Measurements from ENCODE around the gene SLC12A4. TPM values are rescaled to one million over a fixed set of nuclear protein-coding genes. Genes with fewer than 3 reads are reported as not detected.
"Not testable (repeated sequence)": the region's sequence is repeated elsewhere in the genome, so short reads cannot be mapped to it uniquely, and the experiment has no call there.

Gene SLC12A4
- total RNA-seq, 1 experiment from 2014 or later = 33.2 TPM

- no peaks in the 10 kb centered on the region for H3K27me3 ChIP-seq (ENCODE audit: low read length)
- TF ChIP-seq EZH2 (IDR thresholded peaks at IDR 0.05; ENCODE audit: low read length, unreplicated experiment) (no peak), EZH2phosphoT487 (IDR thresholded peaks at IDR 0.05; ENCODE audit: borderline replicate concordance, low read length) (no peak), CTCF (conservative IDR thresholded peaks at IDR 0.05; ENCODE audit: low read depth, low read length) (no peak)
- no peak for DNase-seq
- no peaks in the 10 kb centered on the region for H3K79me2 ChIP-seq (ENCODE audit: low read length)
- no peaks in the 10 kb centered on the region for H3F3A ChIP-seq (ENCODE audit: low read length, unreplicated experiment)
- peaks cover 4% of the 10 kb centered on the region; the same call in 1 of the 2 replicates for H3K4me1 ChIP-seq (ENCODE audit: insufficient read depth, low read length)
- H3K36me3 ChIP-seq (ENCODE audit: low read depth, low read length) = no peaks in the 10 kb centered on the region
- intact Hi-C loops (cut with micrococcal nuclease) = no loop called here
- no peak overlapping the region for H3K27ac ChIP-seq (ENCODE audit: low read length)
- no TSS peak for BruUV-seq (replicated peaks)
- no peak overlapping the region for H3K4me3 ChIP-seq (ENCODE audit: low read length)
- ChIA-PET CTCF (no interaction called here), POLR2A (ENCODE audit: unreplicated experiment) (no interaction called here)
- no peaks in the 10 kb centered on the region for H3K9me3 ChIP-seq (ENCODE audit: low read length)
- H3K4me2 ChIP-seq (ENCODE audit: low read length) = no peak overlapping the region
- H3K9me2 ChIP-seq (replicated peaks; ENCODE audit: low read length) = no peaks in the 10 kb centered on the region
- no peaks in the 10 kb centered on the region for H4K20me1 ChIP-seq (ENCODE audit: low read length)
- H3K9ac ChIP-seq (ENCODE audit: low read length) = no peak overlapping the region
- no peak overlapping the region for H2AFZ ChIP-seq (ENCODE audit: low read length)
- ATAC-seq = no peak
These were observed 28.2 kb upstream of the SLC12A4 start for GRCh38 chr16:67996666-67997065.

- Histone ChIP-seq H3K79me2 (ENCODE audit: low read length) (no peaks in the 10 kb centered on the region), H3K4me3 (ENCODE audit: low read length) (no peak overlapping the region), H3K36me3 (ENCODE audit: low read depth, low read length) (no peaks in the 10 kb centered on the region), H3K9ac (ENCODE audit: low read length) (no peak overlapping the region), H3K27me3 (ENCODE audit: low read length) (no peaks in the 10 kb centered on the region), H3K4me2 (ENCODE audit: low read length) (no peak overlapping the region), H3K4me1 (ENCODE audit: insufficient read depth, low read length) (peaks cover 4% of the 10 kb centered on the region; the same call in 1 of the 2 replicates), H3K27ac (ENCODE audit: low read length) (no peak overlapping the region), H3K9me3 (ENCODE audit: low read length) (no peaks in the 10 kb centered on the region), H3F3A (ENCODE audit: low read length, unreplicated experiment) (no peaks in the 10 kb centered on the region), H2AFZ (ENCODE audit: low read length) (no peak overlapping the region), H4K20me1 (ENCODE audit: low read length) (no peaks in the 10 kb centered on the region), H3K9me2 (replicated peaks; ENCODE audit: low read length) (no peaks in the 10 kb centered on the region)
- DNase-seq (no peak), ATAC-seq (no peak)
- no TSS peak for BruUV-seq (replicated peaks)
- intact Hi-C loops (cut with micrococcal nuclease) = no loop called here
- no peak for TF ChIP-seq EZH2 (IDR thresholded peaks at IDR 0.05; ENCODE audit: low read length, unreplicated experiment)
- no peak for TF ChIP-seq EZH2phosphoT487 (IDR thresholded peaks at IDR 0.05; ENCODE audit: borderline replicate concordance, low read length)
- no peak for TF ChIP-seq CTCF (conservative IDR thresholded peaks at IDR 0.05; ENCODE audit: low read depth, low read length)
- POLR2A ChIA-PET (ENCODE audit: unreplicated experiment) = no interaction called here
- CTCF ChIA-PET = no interaction called here
These were observed 27.0 kb upstream of the SLC12A4 start for GRCh38 chr16:67995423-67995822.

GRCh38 chr16:67994040-67994408 lies 25.6 kb upstream of the SLC12A4 start:
- BruUV-seq (replicated peaks); H3K36me3 ChIP-seq (ENCODE audit: low read depth, low read length); H2AFZ ChIP-seq (ENCODE audit: low read length); H3K9me2 ChIP-seq (replicated peaks; ENCODE audit: low read length); DNase-seq; POLR2A ChIA-PET (ENCODE audit: unreplicated experiment); H3K79me2 ChIP-seq (ENCODE audit: low read length); H3K27me3 ChIP-seq (ENCODE audit: low read length); H3K27ac ChIP-seq (ENCODE audit: low read length); H3K4me1 ChIP-seq (ENCODE audit: insufficient read depth, low read length); H3F3A ChIP-seq (ENCODE audit: low read length, unreplicated experiment); H4K20me1 ChIP-seq (ENCODE audit: low read length); ATAC-seq; H3K9ac ChIP-seq (ENCODE audit: low read length); H3K4me3 ChIP-seq (ENCODE audit: low read length); intact Hi-C loops (cut with micrococcal nuclease); H3K9me3 ChIP-seq (ENCODE audit: low read length); H3K4me2 ChIP-seq (ENCODE audit: low read length): not testable (repeated sequence)
- CTCF ChIA-PET = interaction anchor here (0.6 kb wide), 1 partner anchor 37 kb away, joined by 3 read pairs; no protein-coding TSS in a partner anchor

All from PC-3 (cell line).